Cardiac fibroblast (primary cell): ENCODE results near the gene CARD10.

ENCODE experiments used
- DNase-seq, 2 donors: peaks; one replicate each; pipeline versions ENCODE4 v3.0.0 to v3.0.0-alpha.2; 2010; ENCODE audit warnings: low read depth in 2 of 2
- H3K4me3 ChIP-seq, 2 donors: replicated peaks in 1 of 2; 1 replicate in 1 of 2; 2 replicates in 1 of 2; pipeline ENCODE4 v1.5.1; 2011; ENCODE audit warnings: low read depth in 2 of 2, low read length in 2 of 2, mild to moderate bottlenecking in 2 of 2, moderate library complexity in 1 of 2
- CTCF ChIP-seq: IDR thresholded peaks from one replicate; pipeline ENCODE4 v1.5.1; 2011; ENCODE audit warnings: low read depth, mild to moderate bottlenecking, low read length, inconsistent platforms

CARD10 gene

GRCh38 chr22:37560608-37561211 lies 41.5 kb upstream of the CARD10 start:
- H3K4me3 ChIP-seq, result peak overlapping the region; percentile 79 to 88
- DNase-seq, result peak; percentile 54 to 78

GRCh38 chr22:37559901-37560607 lies 40.8 kb upstream of the CARD10 start, which contains the start of gene CDC42EP1:
CDC42EP1 (plus strand) TSS chr22:37560480; CDS start chr22:37566350, 5,870 bp downstream.
- no peak for TF ChIP-seq CTCF
- peak; percentile 57 to 75 for DNase-seq
- peak within 1 kb of the TSS; percentile 79 to 88 for H3K4me3 ChIP-seq

More at GRCh38 chr22:37560608-37561211, 41.5 kb upstream of the CARD10 start:
- no peak for TF ChIP-seq CTCF

GRCh38 chr22:37559521-37559900 lies 40.3 kb upstream of the CARD10 start:
- DNase-seq, result no peak
- peak overlapping the region in 1 of 2 donors; percentile 46 for H3K4me3 ChIP-seq
- no peak for TF ChIP-seq CTCF

GRCh38 chr22:37558815-37559214 lies 39.6 kb upstream of the CARD10 start:
- TF ChIP-seq CTCF, result no peak
- DNase-seq, result no peak
- no peak overlapping the region for H3K4me3 ChIP-seq

GRCh38 chr22:37557321-37558001 lies 38.2 kb upstream of the CARD10 start:
- no peak for TF ChIP-seq CTCF
- DNase-seq, result no peak
- H3K4me3 ChIP-seq, result no peak overlapping the region

GRCh38 chr22:37556710-37557109 lies 37.5 kb upstream of the CARD10 start:
- H3K4me3 ChIP-seq, result no peak overlapping the region
- no peak for TF ChIP-seq CTCF
- peak in 1 of 2 donors; percentile 37 for DNase-seq
